GM19455 (cell line): ENCODE results near the gene SNN.

Experiments used
- ATAC-seq: cut with Tn5 transposase; IDR thresholded peaks from one replicate; pipeline ENCODE4 v1.9.1; 2021; ENCODE audit not compliant: unreplicated experiment

The SNN gene

GRCh38 chr16:11666103-11667055, 1.9 kb upstream of the SNN start:
- no peak for ATAC-seq

GRCh38 chr16:11667221-11667823, 933 bp upstream of the SNN start:
- no peak for ATAC-seq

GRCh38 chr16:11668623-11669379, 546 bp downstream of the SNN start:
- no peak for ATAC-seq

- ATAC-seq, result no peak
Measured at GRCh38 chr16:11669380-11670146, 1.3 kb downstream of the SNN start.

- ATAC-seq, result no peak
Measured at GRCh38 chr16:11670171-11671131, 2.2 kb downstream of the SNN start.

- no peak for ATAC-seq
Measured at GRCh38 chr16:11671271-11671670, 3.0 kb downstream of the SNN start.

GRCh38 chr16:11671676-11672075, 3.4 kb downstream of the SNN start:
- ATAC-seq, result no peak

GRCh38 chr16:11672206-11673090, 4.2 kb downstream of the SNN start:
- no peak for ATAC-seq

- ATAC-seq, result no peak
Measured at GRCh38 chr16:11673091-11674000, 5.1 kb downstream of the SNN start.

GRCh38 chr16:11674001-11674817, 6.0 kb downstream of the SNN start:
- no peak for ATAC-seq

GRCh38 chr16:11674818-11675560, 6.7 kb downstream of the SNN start:
- no peak for ATAC-seq

- no peak for ATAC-seq
Measured at GRCh38 chr16:11675561-11676511, 7.6 kb downstream of the SNN start.

GRCh38 chr16:11676799-11677198, 8.5 kb downstream of the SNN start:
- no peak for ATAC-seq

GRCh38 chr16:11677451-11677951, 9.2 kb downstream of the SNN start:
- no peak for ATAC-seq
